ENCODE results near the gene URB1.
"Not testable (repeated sequence)": the region's sequence is repeated elsewhere in the genome, so short reads cannot be mapped to it uniquely, and the experiment has no call there.

The URB1 gene, protein sequence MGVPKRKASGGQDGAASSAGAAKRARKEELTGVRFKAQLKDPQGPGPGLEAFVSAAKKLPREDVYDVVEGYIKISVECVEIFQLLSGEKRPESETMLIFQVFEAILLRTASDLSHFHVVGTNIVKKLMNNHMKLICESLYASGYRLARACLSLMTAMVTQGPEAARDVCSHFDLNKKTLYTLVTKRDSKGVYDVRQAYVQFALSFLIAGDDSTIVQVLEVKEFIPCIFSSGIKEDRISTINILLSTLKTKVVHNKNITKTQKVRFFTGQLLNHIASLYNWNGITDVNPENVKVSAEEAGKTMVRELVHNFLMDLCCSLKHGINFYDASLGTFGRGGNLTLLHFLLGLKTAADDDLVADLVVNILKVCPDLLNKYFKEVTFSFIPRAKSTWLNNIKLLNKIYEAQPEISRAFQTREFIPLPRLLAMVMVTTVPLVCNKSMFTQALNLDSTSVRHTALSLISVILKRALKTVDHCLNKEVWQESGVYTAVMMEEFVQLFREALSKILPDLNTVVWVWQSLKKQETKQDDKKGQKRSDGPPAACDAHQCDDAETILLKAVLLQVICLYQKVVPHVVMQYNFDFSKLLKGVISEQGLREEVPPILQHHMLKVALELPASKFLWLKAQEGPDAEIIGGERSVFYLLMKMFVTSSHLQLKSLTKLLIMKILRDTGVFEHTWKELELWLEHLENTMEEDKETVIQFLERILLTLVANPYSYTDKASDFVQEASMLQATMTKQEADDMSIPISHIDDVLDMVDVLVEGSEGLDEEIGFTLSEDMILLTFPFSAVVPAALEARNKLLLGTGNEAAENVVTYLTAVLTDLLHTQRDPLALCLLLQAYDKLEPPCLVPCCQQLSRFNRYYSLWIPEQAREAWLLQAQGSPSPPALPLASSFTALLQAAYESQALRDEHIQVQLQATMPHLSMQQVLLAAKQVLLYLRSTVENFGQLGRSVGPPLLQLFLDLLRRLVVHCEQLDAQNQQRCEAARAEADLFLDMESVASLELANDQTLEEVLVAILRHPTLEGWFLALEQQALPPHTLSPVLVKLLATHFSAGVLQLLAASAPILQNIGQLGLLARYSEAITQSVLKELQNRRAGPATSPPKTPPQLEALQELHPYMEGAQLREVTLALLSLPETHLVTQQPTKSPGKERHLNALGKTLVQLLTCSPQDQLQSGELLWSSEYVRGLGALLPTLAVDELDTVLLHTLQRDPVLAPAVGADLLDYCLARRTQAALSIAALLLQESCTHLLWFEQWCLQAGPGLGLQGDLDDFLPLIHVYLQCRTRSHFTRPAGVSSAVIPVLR (N-terminal part only)

DNA sequence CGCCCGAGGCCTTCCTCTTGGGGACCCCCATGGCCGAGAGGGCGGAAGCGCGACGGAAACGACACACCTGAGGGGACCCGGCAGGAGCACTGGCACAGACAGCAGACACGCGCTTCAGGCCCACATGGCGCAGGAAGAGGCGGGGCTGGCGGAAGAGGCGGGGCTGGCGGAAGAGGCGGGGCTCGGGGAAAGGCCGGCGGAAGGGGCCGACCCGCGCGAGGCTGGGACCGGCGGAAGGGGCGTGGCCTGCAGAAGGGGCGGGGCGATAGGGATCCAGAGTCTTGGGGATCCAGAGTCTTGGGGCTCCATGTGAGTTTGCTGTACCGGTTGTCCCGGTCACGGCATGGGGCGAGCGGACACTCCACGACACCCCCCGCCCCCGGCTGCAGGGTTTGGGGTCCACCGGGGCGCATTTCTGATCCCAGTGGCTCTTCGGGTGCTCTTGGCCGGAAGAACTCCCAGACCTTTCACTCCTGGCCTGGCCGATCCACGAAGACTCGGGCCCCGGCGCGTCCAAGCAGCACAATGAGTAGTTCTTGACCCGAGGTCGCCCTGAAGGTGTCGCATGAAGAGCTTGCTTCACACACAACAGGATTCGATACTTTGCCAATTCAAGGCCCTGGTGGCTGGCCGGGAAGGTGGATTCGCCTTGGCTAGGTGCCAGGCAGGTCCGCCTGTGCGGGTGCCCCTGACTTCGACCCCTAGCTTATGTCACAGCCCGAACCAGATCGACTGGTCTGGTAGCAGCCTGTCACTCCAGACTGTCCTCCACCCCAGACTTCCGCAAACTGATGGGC is at the start of gene URB1:
TSS of gene URB1 (minus strand) at position 133 of the 797 bp plus-strand sequence. CDS start at position 31, 102 bp downstream.
- Histone ChIP-seq H3K4me3 (ENCODE audit: low read depth, low read length) (peak within 1 kb of the TSS; percentile 94), H3K27ac (ENCODE audit: low read depth, low read length) (peak within 1 kb of the TSS; percentile 51), H3K4me1 (ENCODE audit: control insufficient read depth, insufficient read depth, low read length) (peaks cover 12% of the 10 kb centered on the region), H3K9me3 (ENCODE audit: control insufficient read depth, insufficient read depth, low read length) (no peaks in the 10 kb centered on the region), H3K9ac (ENCODE audit: low read depth, low read length) (peak within 1 kb of the TSS; percentile 61), H3K27me3 (ENCODE audit: control insufficient read depth, insufficient read depth, low read length) (no peaks in the 10 kb centered on the region; the same call in 1 of the 2 replicates), H3K36me3 (ENCODE audit: control insufficient read depth, insufficient read depth, low read length) (peaks cover 14% of the 10 kb centered on the region; the same call in 1 of the 2 replicates)

DNA sequence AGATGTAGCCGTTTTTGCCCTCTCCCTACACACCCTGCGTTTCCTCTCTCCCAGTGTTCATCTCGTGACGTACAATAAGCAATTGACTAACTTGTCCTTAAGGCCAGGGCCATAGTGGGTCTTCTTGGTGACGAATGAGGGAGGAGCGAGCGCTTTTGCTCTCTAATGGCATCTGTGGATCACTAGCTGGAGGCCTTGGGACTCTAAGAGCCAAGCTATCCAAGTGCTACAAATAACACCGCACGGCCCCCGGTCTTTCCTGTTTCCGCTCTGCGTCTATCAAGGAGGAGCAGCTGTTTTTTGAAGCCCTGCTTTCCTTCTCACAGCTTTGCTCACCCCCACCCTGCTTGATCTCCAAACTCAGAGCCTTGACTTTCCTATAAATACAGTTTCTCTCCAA is 44.9 kb upstream of the URB1 start:
- no peak overlapping the region for H3K9ac ChIP-seq (ENCODE audit: low read depth, low read length)
- no peak overlapping the region for H3K4me3 ChIP-seq (ENCODE audit: low read depth, low read length)
- no peaks in the 10 kb centered on the region for H3K27me3 ChIP-seq (ENCODE audit: control insufficient read depth, insufficient read depth, low read length)
- H3K9me3 ChIP-seq (ENCODE audit: control insufficient read depth, insufficient read depth, low read length), result no peaks in the 10 kb centered on the region
- no peak overlapping the region for H3K27ac ChIP-seq (ENCODE audit: low read depth, low read length)
- H3K36me3 ChIP-seq (ENCODE audit: control insufficient read depth, insufficient read depth, low read length), result no peaks in the 10 kb centered on the region
- no peaks in the 10 kb centered on the region for H3K4me1 ChIP-seq (ENCODE audit: control insufficient read depth, insufficient read depth, low read length)

DNA sequence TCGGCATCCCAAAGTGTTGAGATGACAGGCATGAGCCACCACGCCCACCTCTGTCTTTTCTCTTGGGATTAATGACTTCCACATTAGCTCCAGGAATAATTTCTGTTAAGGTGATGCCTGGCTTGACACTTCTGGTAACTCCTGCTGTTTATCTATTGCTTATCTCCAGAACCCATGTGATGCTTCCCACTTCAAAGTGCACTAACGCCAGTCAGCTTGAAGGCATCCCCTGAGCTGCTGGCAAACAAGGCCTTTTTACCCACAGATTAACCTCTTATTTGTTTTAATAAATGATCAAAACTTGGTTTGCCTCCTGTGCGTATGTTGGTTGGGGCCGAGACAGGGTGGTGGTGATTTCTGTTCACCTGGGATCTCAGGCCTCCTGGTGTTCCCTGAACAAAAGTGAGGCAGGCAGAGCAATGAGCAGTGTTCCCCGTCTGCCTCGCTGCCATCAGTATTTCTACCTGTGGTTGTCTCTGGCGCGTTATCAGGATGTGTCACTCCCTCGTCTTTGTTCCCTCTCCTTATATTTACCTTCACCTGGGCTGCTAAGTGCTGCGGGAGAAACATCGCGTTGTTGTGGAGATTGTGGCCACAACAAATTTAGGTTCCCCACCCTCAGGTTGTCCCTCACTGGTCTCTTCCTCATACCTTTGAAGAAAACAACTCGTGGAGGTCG is 40.3 kb upstream of the URB1 start:
- H3K4me3 ChIP-seq (ENCODE audit: low read depth, low read length); H3K9ac ChIP-seq (ENCODE audit: low read depth, low read length); H3K4me1 ChIP-seq (ENCODE audit: control insufficient read depth, insufficient read depth, low read length); H3K27me3 ChIP-seq (ENCODE audit: control insufficient read depth, insufficient read depth, low read length); H3K36me3 ChIP-seq (ENCODE audit: control insufficient read depth, insufficient read depth, low read length); H3K9me3 ChIP-seq (ENCODE audit: control insufficient read depth, insufficient read depth, low read length): not testable (repeated sequence)
- peak overlapping the region; percentile 81 for H3K27ac ChIP-seq (ENCODE audit: low read depth, low read length)

DNA sequence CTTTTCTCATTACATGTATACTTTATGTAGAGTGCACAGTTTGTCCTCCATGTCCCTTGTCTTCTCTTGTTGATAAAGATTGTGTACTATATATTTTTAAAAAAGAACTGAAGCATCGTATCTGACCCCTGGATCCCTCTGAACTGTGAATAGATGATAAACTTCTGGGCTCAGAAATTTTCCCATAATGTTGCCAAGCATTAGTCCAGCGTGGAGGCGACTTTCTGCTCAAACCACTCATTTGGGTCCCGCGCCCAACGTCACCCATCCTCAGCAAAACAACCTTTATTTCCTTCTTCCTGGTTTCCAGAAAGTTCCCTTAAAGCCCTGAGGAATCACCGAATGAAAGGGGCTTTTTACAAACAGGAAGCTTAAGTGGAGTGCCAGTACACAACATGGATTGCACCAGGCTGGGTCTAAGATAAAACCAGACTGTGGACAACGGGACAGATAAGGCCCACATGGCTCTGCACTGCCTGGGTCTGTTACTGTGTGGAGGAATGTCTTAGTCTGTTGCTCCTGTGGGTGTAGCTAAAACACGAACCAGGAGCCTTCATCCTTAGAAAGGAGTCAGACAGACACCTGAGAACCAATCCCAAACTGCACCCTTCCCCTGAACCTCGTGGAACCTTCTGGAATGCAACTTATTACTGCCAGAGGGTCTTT is 35.3 kb upstream of the URB1 start:
- Histone ChIP-seq H3K4me3 (ENCODE audit: low read depth, low read length) (no peak overlapping the region), H3K27ac (ENCODE audit: low read depth, low read length) (no peak overlapping the region), H3K9ac (ENCODE audit: low read depth, low read length) (no peak overlapping the region), H3K9me3 (ENCODE audit: control insufficient read depth, insufficient read depth, low read length) (no peaks in the 10 kb centered on the region), H3K27me3 (ENCODE audit: control insufficient read depth, insufficient read depth, low read length) (no peaks in the 10 kb centered on the region), H3K36me3 (ENCODE audit: control insufficient read depth, insufficient read depth, low read length) (no peaks in the 10 kb centered on the region), H3K4me1 (ENCODE audit: control insufficient read depth, insufficient read depth, low read length) (peaks cover 5% of the 10 kb centered on the region)

DNA sequence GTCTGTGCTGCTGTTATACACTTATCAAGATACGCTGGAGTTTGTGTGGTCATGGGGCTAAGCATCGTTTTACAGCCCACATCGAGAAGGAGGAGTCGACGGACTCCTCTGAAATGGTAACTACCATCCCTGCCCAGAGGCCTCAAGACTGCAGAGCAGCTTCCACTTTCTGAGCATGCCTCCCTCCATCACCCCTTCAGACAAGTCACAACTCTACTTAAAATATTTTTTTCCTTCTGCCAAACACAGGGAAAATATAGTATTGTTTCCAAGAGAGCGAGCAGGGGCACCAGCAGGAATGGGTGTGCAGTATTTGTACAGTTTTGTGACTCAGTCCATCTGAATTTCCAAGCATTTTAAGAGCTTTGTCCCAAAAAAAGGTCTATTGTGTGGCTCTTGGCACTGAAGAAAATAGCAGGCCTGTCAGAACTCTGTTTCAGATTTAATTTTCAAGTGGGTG is 33.8 kb upstream of the URB1 start:
- peaks cover 5% of the 10 kb centered on the region for H3K4me1 ChIP-seq (ENCODE audit: control insufficient read depth, insufficient read depth, low read length)

DNA sequence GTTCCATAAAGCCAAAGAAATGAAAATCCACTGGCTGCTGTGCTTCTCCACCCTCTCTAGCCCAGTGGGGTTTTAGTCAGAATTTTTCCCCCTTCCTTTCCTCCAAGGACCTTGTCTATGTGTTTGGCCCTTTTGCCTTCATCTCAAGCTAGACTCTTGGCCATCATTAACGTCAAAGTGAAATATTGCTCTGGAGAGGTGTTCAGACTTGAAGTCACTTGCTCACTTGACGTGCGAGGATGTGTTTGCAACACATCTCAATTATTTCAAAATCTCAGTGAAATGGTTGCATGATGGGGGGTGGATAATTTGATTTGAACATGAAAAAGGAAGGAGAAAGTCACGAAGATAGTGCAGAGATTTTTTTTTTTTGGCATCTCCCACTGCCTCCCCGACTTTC is 33.3 kb upstream of the URB1 start:
- H3K36me3 ChIP-seq (ENCODE audit: control insufficient read depth, insufficient read depth, low read length), result no peaks in the 10 kb centered on the region
- H3K27ac ChIP-seq (ENCODE audit: low read depth, low read length), result no peak overlapping the region
- H3K9me3 ChIP-seq (ENCODE audit: control insufficient read depth, insufficient read depth, low read length), result peaks cover 4% of the 10 kb centered on the region; the same call in 1 of the 2 replicates
- H3K4me3 ChIP-seq (ENCODE audit: low read depth, low read length), result no peak overlapping the region
- no peak overlapping the region for H3K9ac ChIP-seq (ENCODE audit: low read depth, low read length)
- no peaks in the 10 kb centered on the region for H3K27me3 ChIP-seq (ENCODE audit: control insufficient read depth, insufficient read depth, low read length)
- H3K4me1 ChIP-seq (ENCODE audit: control insufficient read depth, insufficient read depth, low read length), result peaks cover 5% of the 10 kb centered on the region

More for the DNA sequence above, 33.8 kb upstream of the URB1 start:
- peaks cover 4% of the 10 kb centered on the region; the same call in 1 of the 2 replicates for H3K9me3 ChIP-seq (ENCODE audit: control insufficient read depth, insufficient read depth, low read length)
- H3K36me3 ChIP-seq (ENCODE audit: control insufficient read depth, insufficient read depth, low read length), result no peaks in the 10 kb centered on the region
- no peaks in the 10 kb centered on the region for H3K27me3 ChIP-seq (ENCODE audit: control insufficient read depth, insufficient read depth, low read length)
- H3K27ac ChIP-seq (ENCODE audit: low read depth, low read length), result no peak overlapping the region
- no peak overlapping the region for H3K9ac ChIP-seq (ENCODE audit: low read depth, low read length)
- H3K4me3 ChIP-seq (ENCODE audit: low read depth, low read length), result no peak overlapping the region

DNA sequence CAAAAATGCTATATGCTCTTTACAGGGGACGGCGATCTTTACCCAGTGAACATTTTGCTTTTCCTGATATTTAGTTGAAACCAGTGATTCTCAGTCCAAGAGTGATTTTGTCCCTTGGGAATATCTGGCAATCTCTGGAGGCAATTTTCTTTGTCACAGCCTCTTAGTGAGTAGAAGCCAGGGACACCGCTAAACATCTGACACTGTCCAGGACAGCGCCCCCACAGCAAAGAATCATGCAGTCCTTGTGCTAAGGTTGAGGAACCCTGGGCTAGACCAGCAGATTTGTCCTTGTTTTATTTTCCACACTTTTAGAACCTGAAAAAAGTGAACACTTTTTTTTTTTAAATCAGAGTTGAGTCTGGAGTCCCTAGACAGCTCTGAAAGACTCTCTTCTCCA is 32.8 kb upstream of the URB1 start:
- H3K9ac ChIP-seq (ENCODE audit: low read depth, low read length), result no peak overlapping the region
- H3K4me3 ChIP-seq (ENCODE audit: low read depth, low read length), result no peak overlapping the region
- H3K27ac ChIP-seq (ENCODE audit: low read depth, low read length), result no peak overlapping the region
- H3K27me3 ChIP-seq (ENCODE audit: control insufficient read depth, insufficient read depth, low read length), result no peaks in the 10 kb centered on the region
- H3K9me3 ChIP-seq (ENCODE audit: control insufficient read depth, insufficient read depth, low read length), result peaks cover 4% of the 10 kb centered on the region; the same call in 1 of the 2 replicates
- no peaks in the 10 kb centered on the region for H3K36me3 ChIP-seq (ENCODE audit: control insufficient read depth, insufficient read depth, low read length)
- H3K4me1 ChIP-seq (ENCODE audit: control insufficient read depth, insufficient read depth, low read length), result peaks cover 5% of the 10 kb centered on the region

DNA sequence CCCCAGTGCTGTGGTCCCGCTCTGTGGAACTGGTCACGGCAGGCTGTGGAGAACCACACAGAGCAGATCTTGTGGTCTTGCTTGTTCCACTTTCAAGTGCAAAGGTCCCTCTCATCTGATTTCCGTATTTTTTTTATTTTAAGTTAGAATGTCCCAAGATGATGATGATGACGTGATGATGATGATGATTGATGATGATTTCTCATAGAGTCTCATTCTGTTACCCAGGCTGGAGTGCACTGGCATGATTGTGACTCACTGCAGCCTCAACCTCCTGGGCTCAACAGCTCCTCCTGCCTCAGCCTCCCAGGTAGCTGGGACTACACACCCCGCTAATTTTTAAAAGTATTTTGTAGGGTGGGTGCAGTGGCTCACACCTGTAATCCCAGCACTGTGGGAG is 31.9 kb upstream of the URB1 start:
- Histone ChIP-seq H3K9me3 (ENCODE audit: control insufficient read depth, insufficient read depth, low read length) (peaks cover 4% of the 10 kb centered on the region; the same call in 1 of the 2 replicates), H3K9ac (ENCODE audit: low read depth, low read length) (no peak overlapping the region), H3K4me1 (ENCODE audit: control insufficient read depth, insufficient read depth, low read length) (peaks cover 5% of the 10 kb centered on the region), H3K4me3 (ENCODE audit: low read depth, low read length) (no peak overlapping the region), H3K27me3 (ENCODE audit: control insufficient read depth, insufficient read depth, low read length) (no peaks in the 10 kb centered on the region), H3K27ac (ENCODE audit: low read depth, low read length) (no peak overlapping the region), H3K36me3 (ENCODE audit: control insufficient read depth, insufficient read depth, low read length) (no peaks in the 10 kb centered on the region)

DNA sequence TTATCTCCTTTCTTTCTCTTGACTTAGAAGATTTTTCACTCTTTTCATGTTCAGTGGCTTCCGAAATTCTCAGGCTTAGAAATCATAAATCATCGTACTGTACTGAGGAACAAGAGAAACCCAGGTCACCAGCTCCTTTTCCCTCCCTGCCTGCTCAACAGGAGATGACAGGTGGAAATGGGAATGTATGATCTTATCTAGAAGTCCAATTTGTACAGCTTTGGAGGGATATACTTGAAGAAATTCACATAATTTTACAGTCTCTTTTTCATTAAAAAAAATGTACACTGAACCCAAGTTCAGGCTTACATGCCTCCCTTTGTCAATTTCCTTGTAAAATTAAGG is 31.4 kb upstream of the URB1 start:
- H3K4me1 ChIP-seq (ENCODE audit: control insufficient read depth, insufficient read depth, low read length), result peaks cover 5% of the 10 kb centered on the region
- no peak overlapping the region for H3K27ac ChIP-seq (ENCODE audit: low read depth, low read length)

More for the DNA sequence above, 31.4 kb upstream of the URB1 start:
- Histone ChIP-seq H3K9ac (ENCODE audit: low read depth, low read length) (no peak overlapping the region), H3K27me3 (ENCODE audit: control insufficient read depth, insufficient read depth, low read length) (no peaks in the 10 kb centered on the region), H3K36me3 (ENCODE audit: control insufficient read depth, insufficient read depth, low read length) (no peaks in the 10 kb centered on the region), H3K9me3 (ENCODE audit: control insufficient read depth, insufficient read depth, low read length) (peaks cover 4% of the 10 kb centered on the region; the same call in 1 of the 2 replicates), H3K4me3 (ENCODE audit: low read depth, low read length) (no peak overlapping the region)

Data from HUES48 (cell line).